Neural cell (in vitro differentiated cells): ENCODE measurements around the gene FBP1. TPM values are rescaled to one million over a fixed set of nuclear protein-coding genes. Genes with fewer than 3 reads are reported as not detected.

Experiments
- H2AFZ ChIP-seq: fragments of 200-600, 300-800 bp; sonication (generic), shearing (Covaris generic); 2 replicates; pipeline ENCODE4 v1.6.0; 2014; ENCODE audit warnings: low read depth, mild to moderate bottlenecking, antibody characterized with exemption, low read length, moderate library complexity
- H3F3A ChIP-seq: fragments of 200-600 bp; shearing (Covaris generic); 2 replicates; pipeline ENCODE4 v1.6.1; 2016; ENCODE audit warnings: mild to moderate bottlenecking, moderate library complexity, mixed read lengths, antibody characterized with exemption, low read length; ENCODE audit not compliant: insufficient read depth, poor library complexity, severe bottlenecking
- H3K27ac ChIP-seq: fragments of 200-600, 300-800 bp; sonication (generic), shearing (Covaris generic); 2 replicates; pipeline ENCODE4 v1.5.1; 2014; ENCODE audit warnings: mild to moderate bottlenecking, low read length, moderate library complexity
- H3K27me3 ChIP-seq: fragments of 300-800, 200-600 bp; sonication (generic), shearing (Covaris generic); 2 replicates; pipeline ENCODE4 v1.6.0; 2014; ENCODE audit warnings: mild to moderate bottlenecking, low read depth, low read length, moderate library complexity; ENCODE audit not compliant: insufficient read depth
- H3K36me3 ChIP-seq: fragments of 300-800, 200-600 bp; sonication (generic), shearing (Covaris generic); 2 replicates; pipeline ENCODE4 v1.5.1; 2014; ENCODE audit warnings: mild to moderate bottlenecking, antibody characterized with exemption, low read length, moderate library complexity; ENCODE audit not compliant: insufficient read depth
- H3K4me2 ChIP-seq: fragments of 300-800, 200-600 bp; sonication (generic), shearing (Covaris generic); 2 replicates; pipeline ENCODE4 v1.6.0; 2014; ENCODE audit warnings: mild to moderate bottlenecking, low read length
- H3K4me3 ChIP-seq: fragments of 300-800, 200-600 bp; sonication (generic), shearing (Covaris generic); 2 replicates; pipeline ENCODE4 v1.5.1; 2014; ENCODE audit warnings: mild to moderate bottlenecking, low read length, moderate library complexity
- H3K79me2 ChIP-seq: fragments of 200-600 bp; shearing (Covaris generic); replicated peaks from 2 replicates; pipeline ENCODE4 v1.6.0; 2014; ENCODE audit warnings: mild to moderate bottlenecking, low read length, moderate library complexity; ENCODE audit not compliant: insufficient read depth
- H3K9ac ChIP-seq: fragments of 300-800, 200-600 bp; sonication (generic), shearing (Covaris generic); 2 replicates; pipeline ENCODE4 v1.6.1; 2016; ENCODE audit warnings: mild to moderate bottlenecking, low read length, mixed read lengths
- H3K9me2 ChIP-seq: fragments of 200-600 bp; shearing (Covaris generic); 2 replicates; pipeline ENCODE4 v1.6.1; 2016; ENCODE audit warnings: mild to moderate bottlenecking, low read length, mixed read lengths; ENCODE audit not compliant: insufficient read depth
- H3K9me3 ChIP-seq: fragments of 200-600, 300-800 bp; sonication (generic), shearing (Covaris generic); 2 replicates; pipeline ENCODE4 v1.6.1; 2016; ENCODE audit warnings: mild to moderate bottlenecking, mixed run types, low read length, moderate library complexity, mixed read lengths
- H4K20me1 ChIP-seq: fragments of 200-600 bp; shearing (Covaris generic); 2 replicates; pipeline ENCODE4 v1.6.1; 2016; ENCODE audit warnings: mild to moderate bottlenecking, mixed run types; ENCODE audit not compliant: insufficient read depth
- CTCF ChIP-seq: fragments of 450-650 bp; IDR thresholded peaks from 2 replicates; pipeline ENCODE4 v1.5.1; 2014; ENCODE audit warnings: antibody characterized with exemption, mild to moderate bottlenecking, moderate library complexity; ENCODE audit not compliant: poor library complexity, severe bottlenecking
- EP300 ChIP-seq: fragments of 450-650 bp; conservative IDR thresholded peaks from 2 replicates; pipeline ENCODE4 v1.6.1; 2014; ENCODE audit warnings: antibody characterized with exemption, mild to moderate bottlenecking, moderate library complexity; ENCODE audit not compliant: poor library complexity, severe bottlenecking
- EZH2 ChIP-seq: fragments of 200-600, 300-800 bp; shearing (Covaris generic), sonication (generic); IDR thresholded peaks from 2 replicates; pipeline ENCODE4 v1.6.1; 2014; ENCODE audit warnings: antibody characterized with exemption, low read length, borderline replicate concordance, mild to moderate bottlenecking; ENCODE audit not compliant: insufficient read depth, poor library complexity, severe bottlenecking
- MXI1 ChIP-seq: fragments of 450-650 bp; conservative IDR thresholded peaks from 2 replicates; pipeline ENCODE4 v1.6.1; 2014; ENCODE audit warnings: antibody characterized with exemption, mild to moderate bottlenecking; ENCODE audit not compliant: poor library complexity, severe bottlenecking
- RAD21 ChIP-seq: fragments of 450-650 bp; conservative IDR thresholded peaks from 2 replicates; pipeline ENCODE4 v1.6.1; 2014; ENCODE audit warnings: antibody characterized with exemption, mild to moderate bottlenecking, moderate library complexity
- REST ChIP-seq: IDR thresholded peaks from 2 replicates; pipeline ENCODE4 v1.6.1; 2012; ENCODE audit warnings: borderline replicate concordance
- polyA plus RNA-seq: library from polyadenylated mRNA; depleted of rRNA; stranded (reverse); fragments of >200 nt; gene quantifications from 2 replicates; pipeline ENCODE4 v1.2.3, GENCODE V29; 2014

Gene FBP1
- polyA plus RNA-seq, 1 donor from 2014 or later: not detected

GRCh38 chr9:94645901-94646300, 6.6 kb upstream of the FBP1 start:
- Histone ChIP-seq H3K27ac (no peak overlapping the region), H3K9me2 (no peaks in the 10 kb centered on the region), H3K9me3 (no peaks in the 10 kb centered on the region), H3K27me3 (peaks cover 4% of the 10 kb centered on the region), H4K20me1 (no peaks in the 10 kb centered on the region), H3K79me2 (no peaks in the 10 kb centered on the region), H2AFZ (no peak overlapping the region), H3K4me2 (no peak overlapping the region), H3K36me3 (no peaks in the 10 kb centered on the region), H3F3A (no peaks in the 10 kb centered on the region), H3K9ac (no peak overlapping the region), H3K4me3 (no peak overlapping the region)
- TF ChIP-seq EZH2 (no peak), MXI1 (no peak)

- H3K27ac ChIP-seq: no peak overlapping the region
- no peak for TF ChIP-seq RAD21
- TF ChIP-seq REST: no peak
- H3K27me3 ChIP-seq: peaks cover 17% of the 10 kb centered on the region
- no peak overlapping the region for H2AFZ ChIP-seq
- no peaks in the 10 kb centered on the region for H3K9me3 ChIP-seq
- no peak overlapping the region for H3K9ac ChIP-seq
- no peaks in the 10 kb centered on the region for H3K79me2 ChIP-seq
- H3K4me2 ChIP-seq: no peak overlapping the region
- no peaks in the 10 kb centered on the region for H3F3A ChIP-seq
- H3K4me3 ChIP-seq: no peak overlapping the region
- no peaks in the 10 kb centered on the region for H3K9me2 ChIP-seq
- no peaks in the 10 kb centered on the region for H4K20me1 ChIP-seq
- H3K36me3 ChIP-seq: no peaks in the 10 kb centered on the region
These were observed 5.2 kb upstream of the FBP1 start for GRCh38 chr9:94644543-94644942.

GRCh38 chr9:94643741-94644140, 4.4 kb upstream of the FBP1 start:
- Histone ChIP-seq H3K9ac (no peak overlapping the region), H2AFZ (no peak overlapping the region), H3K4me3 (no peak overlapping the region), H3F3A (no peaks in the 10 kb centered on the region), H3K36me3 (no peaks in the 10 kb centered on the region), H3K27me3 (peaks cover 25% of the 10 kb centered on the region), H3K4me2 (no peak overlapping the region), H3K9me2 (no peaks in the 10 kb centered on the region), H4K20me1 (no peaks in the 10 kb centered on the region), H3K79me2 (no peaks in the 10 kb centered on the region), H3K9me3 (no peaks in the 10 kb centered on the region), H3K27ac (no peak overlapping the region)
- TF ChIP-seq EP300 (no peak), CTCF (no peak), RAD21 (no peak)
